ENCODE measurements around the gene ZFTA. TPM values are rescaled to one million over a fixed set of nuclear protein-coding genes. Genes with fewer than 3 reads are reported as not detected.

Gene ZFTA
- total RNA-seq, 1 donor from 2014 or later = 2.9 TPM

GRCh38 chr11:63747011-63747410 lies 21.6 kb downstream of the ZFTA start:
- ATAC-seq = peak; percentile 77

- no peak for ATAC-seq
These were observed 23.0 kb downstream of the ZFTA start for GRCh38 chr11:63745304-63746170.

DNA sequence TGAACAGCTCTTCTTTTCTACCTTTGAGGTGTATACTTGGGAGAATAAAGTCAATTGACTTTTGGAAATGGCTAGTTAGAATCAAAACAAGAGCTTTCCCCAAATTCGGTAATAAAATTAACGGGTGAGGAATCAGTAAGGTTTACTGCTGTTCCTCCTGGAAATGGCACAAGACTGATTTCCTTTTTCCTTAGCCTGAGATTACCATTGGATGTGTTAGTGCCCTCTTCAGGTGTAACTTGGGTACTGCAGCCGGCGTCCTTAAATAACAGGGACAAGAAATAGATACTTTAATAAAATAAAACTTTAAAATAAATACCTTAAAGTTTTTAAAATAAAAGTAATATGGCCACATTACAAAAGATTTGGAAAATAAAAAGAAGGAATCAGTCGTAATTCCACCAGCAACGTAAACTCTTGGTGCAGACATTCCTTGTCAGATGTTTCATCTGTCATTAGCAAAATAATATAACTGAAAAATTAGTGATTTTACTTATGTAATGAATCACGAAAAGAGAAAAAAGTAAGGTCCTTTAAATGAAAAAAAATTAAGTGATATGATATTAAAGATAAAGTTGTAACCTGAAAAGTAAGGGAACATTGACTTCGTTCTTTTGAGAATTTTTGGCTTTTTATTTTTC lies 29.7 kb downstream of the ZFTA start:
- peak; percentile 67 for ATAC-seq

- ATAC-seq = no peak
These were observed 30.9 kb downstream of the ZFTA start for GRCh38 chr11:63737718-63738117.

- no peak for ATAC-seq
These were observed 31.7 kb downstream of the ZFTA start for GRCh38 chr11:63736864-63737263.

GRCh38 chr11:63729326-63729725 lies 39.2 kb downstream of the ZFTA start:
- ATAC-seq = no peak

GRCh38 chr11:63720611-63721010 lies 48.0 kb downstream of the ZFTA start:
- ATAC-seq = no peak

- ATAC-seq = no peak
These were observed 48.6 kb downstream of the ZFTA start for GRCh38 chr11:63719987-63720386.

DNA sequence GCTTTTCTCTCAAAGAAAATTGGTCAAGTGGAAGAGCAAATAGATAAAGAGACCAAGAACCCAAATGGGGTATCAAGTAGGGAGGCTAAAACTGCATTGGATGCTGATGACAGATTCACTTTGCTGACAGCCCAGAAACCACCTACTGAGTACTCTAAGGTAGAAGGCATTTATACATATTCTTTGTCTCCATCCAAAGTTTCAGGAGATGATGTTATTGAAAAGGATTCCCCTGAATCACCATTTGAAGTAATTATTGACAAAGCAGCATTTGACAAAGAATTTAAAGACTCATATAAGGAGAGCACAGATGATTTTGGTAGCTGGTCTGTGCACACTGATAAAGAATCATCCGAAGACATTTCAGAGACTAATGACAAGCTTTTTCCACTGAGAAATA lies 49.6 kb downstream of the ZFTA start:
- ATAC-seq = no peak

Other genes with a start within 250 kb of the ZFTA start
- gene PLAAT4, start 232.0 kb downstream of the ZFTA start, total RNA-seq = 5.5 TPM
- 0.84 TPM for gene PLAAT2, start 205.4 kb downstream of the ZFTA start, total RNA-seq
- 3.2 TPM for gene PLAAT3, start 154.3 kb downstream of the ZFTA start, total RNA-seq
- gene ATL3, start 97.4 kb downstream of the ZFTA start, total RNA-seq = 51.9 TPM
- gene RTN3, start 87.3 kb downstream of the ZFTA start, total RNA-seq = 49.3 TPM
- 4.4 TPM for gene SPINDOC, start 44.7 kb upstream of the ZFTA start, total RNA-seq
- 70.6 TPM for gene MARK2, start 70.3 kb upstream of the ZFTA start, total RNA-seq
- gene RCOR2, start 148.4 kb upstream of the ZFTA start, total RNA-seq = 0.16 TPM
- 10.8 TPM for gene NAA40, start 170.2 kb upstream of the ZFTA start, total RNA-seq
- gene COX8A, start 205.8 kb upstream of the ZFTA start, total RNA-seq = 461 TPM
- 78.9 TPM for gene OTUB1, start 217.7 kb upstream of the ZFTA start, total RNA-seq

Data from esophagus mucosa (tissue), 1 donor.